NT2/D1 (cell line): ENCODE data around the gene BTG2.

Source experiments
- SUZ12 ChIP-seq: IDR thresholded peaks from 2 replicates; pipeline ENCODE4 v1.6.1; 2011; ENCODE audit not compliant: insufficient read length, insufficient read depth; ENCODE audit errors: extremely low read depth
- YY1 ChIP-seq: IDR thresholded peaks from 2 replicates; pipeline ENCODE4 v1.6.1; 2011; ENCODE audit not compliant: insufficient read length, insufficient read depth
- ZNF274 ChIP-seq: IDR thresholded peaks from 2 replicates; pipeline ENCODE4 v1.6.1; 2011; ENCODE audit warnings: mild to moderate bottlenecking, low read depth, low read length

DNA sequence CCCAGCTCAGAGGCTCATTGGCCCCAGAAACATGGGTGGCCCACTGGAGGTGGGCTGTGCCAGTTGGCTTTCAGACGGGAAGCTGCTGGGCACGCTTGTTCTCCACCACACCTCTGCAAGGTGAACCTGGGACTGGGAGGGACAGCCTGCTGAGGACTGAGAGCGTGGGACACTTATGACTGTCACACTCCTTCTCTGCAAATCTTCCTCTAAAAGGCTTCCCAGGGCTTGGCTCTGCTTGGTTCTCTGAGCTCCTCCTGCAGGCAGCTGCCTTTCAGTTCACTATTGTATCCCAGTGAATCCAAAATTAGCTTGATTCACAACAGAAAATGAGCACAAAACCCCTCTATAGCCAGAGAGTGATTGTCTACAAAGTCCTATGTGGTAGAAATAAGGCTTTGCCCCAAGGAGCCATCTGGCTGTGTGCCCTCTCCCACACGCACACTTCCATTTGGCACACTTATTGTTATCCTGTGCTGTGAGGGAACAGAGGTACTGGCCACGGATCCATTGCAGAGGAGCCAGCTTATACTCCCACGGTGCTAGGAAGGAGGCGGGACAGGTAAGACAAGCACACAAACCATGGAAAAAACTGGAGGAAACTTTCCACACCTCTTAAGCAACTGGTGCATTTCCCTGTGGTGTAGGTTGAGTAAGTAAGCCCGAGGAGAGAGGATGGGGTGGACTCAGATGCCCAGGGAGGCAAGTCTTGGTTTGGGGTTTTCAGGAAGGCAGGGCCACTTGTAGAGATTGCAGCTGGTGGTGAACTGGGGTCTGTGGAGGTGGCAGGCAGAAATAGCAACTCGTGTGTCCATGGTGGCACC lies 18.9 kb upstream of the BTG2 start:
- no peak for TF ChIP-seq ZNF274
- TF ChIP-seq SUZ12 = no peak
- TF ChIP-seq YY1 = no peak
